ENCODE data around the gene EML2.
A peak's percentile ranks its signal among the peaks of the same experiment; 100 is the strongest.

The EML2 gene

DNA sequence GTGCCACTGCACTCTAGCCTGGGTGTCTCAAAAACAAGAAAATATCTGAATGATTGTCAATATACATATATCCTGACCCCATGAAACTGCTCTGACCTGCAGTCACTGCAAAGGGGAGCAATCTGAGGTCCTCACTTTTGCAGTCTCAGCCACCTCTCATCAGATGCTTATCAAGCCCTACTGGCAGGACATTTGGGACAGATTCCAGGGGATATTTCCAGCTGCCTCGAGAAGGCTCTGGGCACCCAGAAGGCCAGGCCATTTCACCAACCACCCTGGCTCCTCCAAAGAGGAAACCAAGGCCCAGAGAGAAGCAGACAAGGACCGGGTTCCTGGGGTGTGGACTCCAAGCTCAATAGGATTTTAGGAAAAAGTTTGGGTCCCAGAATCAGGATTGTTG lies 2.3 kb downstream of the EML2 start:
- H4K20me1 ChIP-seq (ENCODE audit: insufficient read depth, low read length) = no peaks in the 10 kb centered on the region
- H3K4me3 ChIP-seq (ENCODE audit: low read depth in 1 of 2, low read length in 2 of 2) = no peak overlapping the region
- H3K36me3 ChIP-seq (ENCODE audit: insufficient read depth, low read length) = peaks cover 15% of the 10 kb centered on the region
- TF ChIP-seq, protein P1, sequence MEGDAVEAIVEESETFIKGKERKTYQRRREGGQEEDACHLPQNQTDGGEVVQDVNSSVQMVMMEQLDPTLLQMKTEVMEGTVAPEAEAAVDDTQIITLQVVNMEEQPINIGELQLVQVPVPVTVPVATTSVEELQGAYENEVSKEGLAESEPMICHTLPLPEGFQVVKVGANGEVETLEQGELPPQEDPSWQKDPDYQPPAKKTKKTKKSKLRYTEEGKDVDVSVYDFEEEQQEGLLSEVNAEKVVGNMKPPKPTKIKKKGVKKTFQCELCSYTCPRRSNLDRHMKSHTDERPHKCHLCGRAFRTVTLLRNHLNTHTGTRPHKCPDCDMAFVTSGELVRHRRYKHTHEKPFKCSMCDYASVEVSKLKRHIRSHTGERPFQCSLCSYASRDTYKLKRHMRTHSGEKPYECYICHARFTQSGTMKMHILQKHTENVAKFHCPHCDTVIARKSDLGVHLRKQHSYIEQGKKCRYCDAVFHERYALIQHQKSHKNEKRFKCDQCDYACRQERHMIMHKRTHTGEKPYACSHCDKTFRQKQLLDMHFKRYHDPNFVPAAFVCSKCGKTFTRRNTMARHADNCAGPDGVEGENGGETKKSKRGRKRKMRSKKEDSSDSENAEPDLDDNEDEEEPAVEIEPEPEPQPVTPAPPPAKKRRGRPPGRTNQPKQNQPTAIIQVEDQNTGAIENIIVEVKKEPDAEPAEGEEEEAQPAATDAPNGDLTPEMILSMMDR (IDR thresholded peaks at IDR 0.05; ENCODE audit: borderline replicate concordance, extremely low read depth, low read length, poor library complexity, severe bottlenecking) = no peak
- TF ChIP-seq EZH2 (IDR thresholded peaks at IDR 0.05; ENCODE audit: borderline replicate concordance, low read depth, low read length, severe bottlenecking) = no peak
- no peak for DNase-seq
- H2AFZ ChIP-seq (ENCODE audit: low read depth, low read length) = no peak overlapping the region
- no peak overlapping the region for H3K27ac ChIP-seq (ENCODE audit: low read length)
- no peak overlapping the region for H3K4me2 ChIP-seq (ENCODE audit: insufficient read depth, low read length)
- peaks cover 6% of the 10 kb centered on the region for H3K79me2 ChIP-seq (ENCODE audit: insufficient read depth, low read length)
- H3K9me3 ChIP-seq (ENCODE audit: insufficient read depth, low read length, severe bottlenecking) = no peaks in the 10 kb centered on the region
- H3K9ac ChIP-seq (ENCODE audit: low read depth, low read length) = no peak overlapping the region
- H3K4me1 ChIP-seq (ENCODE audit: insufficient read depth, low read length) = peaks cover 38% of the 10 kb centered on the region
- H3K27me3 ChIP-seq (ENCODE audit: insufficient read depth, low read length, poor library complexity) = no peaks in the 10 kb centered on the region
- ATAC-seq (ENCODE audit: insufficient read depth, low read depth) = no peak

DNA sequence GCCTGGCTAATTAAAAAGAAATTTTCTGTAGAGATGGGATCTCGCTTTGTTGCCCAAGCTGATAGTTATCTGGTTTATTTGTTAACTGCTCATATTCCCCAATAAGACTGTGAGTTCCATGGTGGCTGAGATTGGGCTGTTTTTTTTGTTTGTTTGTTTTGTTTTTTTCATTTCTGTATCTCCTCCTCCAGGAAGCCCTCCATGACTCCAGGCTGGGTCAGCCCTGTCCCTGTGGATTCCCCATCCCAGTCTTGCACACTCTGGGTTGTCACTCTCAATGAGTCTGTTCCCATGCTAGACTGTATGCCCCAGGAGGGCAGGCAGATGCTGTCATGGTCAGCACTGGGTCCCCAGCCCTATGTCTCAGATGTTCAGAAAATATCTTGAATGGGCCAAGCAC lies 2.9 kb downstream of the EML2 start:
- H3K4me3 ChIP-seq (ENCODE audit: low read depth in 1 of 2, low read length in 2 of 2) = no peak overlapping the region
- no peak overlapping the region for H3K4me2 ChIP-seq (ENCODE audit: insufficient read depth, low read length)
- no peak for DNase-seq
- no peak overlapping the region for H3K9ac ChIP-seq (ENCODE audit: low read depth, low read length)
- H3K36me3 ChIP-seq (ENCODE audit: insufficient read depth, low read length) = peaks cover 15% of the 10 kb centered on the region
- H4K20me1 ChIP-seq (ENCODE audit: insufficient read depth, low read length) = no peaks in the 10 kb centered on the region
- no peak overlapping the region for H2AFZ ChIP-seq (ENCODE audit: low read depth, low read length)
- H3K27ac ChIP-seq (ENCODE audit: low read length) = no peak overlapping the region
- H3K27me3 ChIP-seq (ENCODE audit: insufficient read depth, low read length, poor library complexity) = no peaks in the 10 kb centered on the region
- H3K9me3 ChIP-seq (ENCODE audit: insufficient read depth, low read length, severe bottlenecking) = no peaks in the 10 kb centered on the region
- TF ChIP-seq EZH2 (IDR thresholded peaks at IDR 0.05; ENCODE audit: borderline replicate concordance, low read depth, low read length, severe bottlenecking) = no peak
- TF ChIP-seq, protein P1 (IDR thresholded peaks at IDR 0.05; ENCODE audit: borderline replicate concordance, extremely low read depth, low read length, poor library complexity, severe bottlenecking) = no peak
- peaks cover 32% of the 10 kb centered on the region for H3K4me1 ChIP-seq (ENCODE audit: insufficient read depth, low read length)
- ATAC-seq (ENCODE audit: insufficient read depth, low read depth) = no peak
- peaks cover 6% of the 10 kb centered on the region for H3K79me2 ChIP-seq (ENCODE audit: insufficient read depth, low read length)

DNA sequence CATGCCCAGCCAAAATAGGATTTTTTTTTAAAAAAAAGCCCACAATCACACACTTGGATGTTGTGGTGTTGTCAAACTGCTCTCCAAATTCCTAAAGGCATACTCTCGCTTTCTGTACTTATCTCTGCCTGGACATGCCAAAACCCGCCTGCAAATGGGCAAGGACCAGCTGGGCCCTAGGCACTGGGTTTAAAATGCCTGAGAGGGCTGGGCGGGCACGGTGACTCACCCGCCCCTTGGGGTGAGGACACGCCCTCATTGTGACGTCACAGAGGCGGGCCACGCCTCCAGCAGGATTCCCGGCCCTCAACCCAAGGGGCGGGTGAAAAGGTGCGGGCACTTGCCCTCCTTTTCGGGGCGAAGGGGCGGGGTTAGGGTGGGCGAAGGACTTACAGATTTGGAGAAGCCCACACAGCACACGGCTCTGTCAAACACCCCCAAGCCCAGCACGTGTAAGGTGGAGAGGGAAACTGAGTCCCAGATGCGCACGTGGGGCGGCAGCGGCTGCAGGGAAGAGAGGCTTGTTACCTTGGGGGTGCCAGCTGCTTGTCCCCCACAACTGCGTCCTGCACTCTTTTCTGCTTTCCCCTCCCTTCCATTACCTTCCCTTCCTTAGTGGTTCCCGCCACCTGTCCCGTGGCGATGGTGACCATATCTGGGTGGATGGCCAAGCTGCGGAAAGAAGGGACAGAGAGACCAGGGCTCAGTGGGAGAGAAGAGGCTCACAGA lies 6.6 kb downstream of the EML2 start:
- Histone ChIP-seq H3K79me2 (ENCODE audit: insufficient read depth, low read length) (no peaks in the 10 kb centered on the region), H3K4me2 (ENCODE audit: insufficient read depth, low read length) (no peak overlapping the region), H3K27ac (ENCODE audit: low read length) (no peak overlapping the region), H3K4me1 (ENCODE audit: insufficient read depth, low read length) (no peaks in the 10 kb centered on the region), H3K27me3 (ENCODE audit: insufficient read depth, low read length, poor library complexity) (no peaks in the 10 kb centered on the region), H3K9me3 (ENCODE audit: insufficient read depth, low read length, severe bottlenecking) (no peaks in the 10 kb centered on the region), H3K9ac (ENCODE audit: low read depth, low read length) (no peak overlapping the region), H2AFZ (ENCODE audit: low read depth, low read length) (no peak overlapping the region), H3K4me3 (ENCODE audit: low read depth in 1 of 2, low read length in 2 of 2) (no peak overlapping the region), H4K20me1 (ENCODE audit: insufficient read depth, low read length) (no peaks in the 10 kb centered on the region), H3K36me3 (ENCODE audit: insufficient read depth, low read length) (peaks cover 31% of the 10 kb centered on the region)
- DNase-seq (peak; percentile 21), ATAC-seq (ENCODE audit: insufficient read depth, low read depth) (peak; percentile 31; the same call in 1 of the 3 replicates)
- TF ChIP-seq, protein P1 (IDR thresholded peaks at IDR 0.05; ENCODE audit: borderline replicate concordance, extremely low read depth, low read length, poor library complexity, severe bottlenecking) = no peak
- no peak for TF ChIP-seq EZH2 (IDR thresholded peaks at IDR 0.05; ENCODE audit: borderline replicate concordance, low read depth, low read length, severe bottlenecking)
